Frontal cortex (tissue), 4 donors: Measurements from ENCODE around the gene EIPR1. TPM values are rescaled to one million over a fixed set of nuclear protein-coding genes. Genes with fewer than 3 reads are reported as not detected.
"Not testable (repeated sequence)": the region's sequence is repeated elsewhere in the genome, so short reads cannot be mapped to it uniquely, and the experiment has no call there.

Source experiments
- DNase-seq, 2 donors: peaks; one replicate each; pipeline ENCODE4 v3.0.0; 2012; ENCODE audit warnings: low spot score in 2 of 2
- FAIRE-seq: peaks from 2 replicates; lab custom pipeline; 2012; peaks lifted over from hg19 to GRCh38; lab: Jason Lieb, UNC
- total RNA-seq: library from RNA; depleted of rRNA; stranded (reverse); fragments of >200 nt; gene quantifications from one replicate; pipeline ENCODE4 v1.2.3, GENCODE V29; 2014
- donor health status: control.
- donor health status: control.
- donor health status: control.

EIPR1 gene
- total RNA-seq, 1 donor from 2014 or later: 40.8 TPM

DNA sequence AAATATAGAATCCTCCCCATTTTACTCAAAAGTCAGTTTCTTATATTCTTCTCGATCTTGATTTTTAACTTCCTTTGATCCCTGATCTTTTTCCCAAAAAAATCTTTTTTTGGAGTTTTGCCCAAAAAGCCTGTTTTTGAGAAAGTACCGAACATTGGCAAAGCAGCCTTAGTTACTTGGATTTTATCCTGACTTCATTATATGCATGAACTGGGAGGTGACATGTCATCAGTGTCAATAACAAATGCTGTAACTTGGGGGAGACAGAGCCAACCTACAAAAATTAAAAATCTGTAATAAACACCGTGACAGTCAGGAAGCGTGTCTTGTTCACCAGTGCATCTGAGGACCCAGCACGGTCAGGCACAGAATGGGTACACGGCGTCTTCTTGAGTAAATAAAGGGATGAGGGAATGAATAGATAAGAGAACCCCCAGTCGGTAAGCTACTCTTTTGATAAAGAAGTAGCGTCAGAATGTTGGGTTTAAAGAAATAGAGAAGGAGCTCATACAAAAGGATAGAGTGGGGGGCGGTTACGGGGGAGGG, 26.8 kb upstream of the EIPR1 start:
- FAIRE-seq (no peak), DNase-seq (no peak)

DNA sequence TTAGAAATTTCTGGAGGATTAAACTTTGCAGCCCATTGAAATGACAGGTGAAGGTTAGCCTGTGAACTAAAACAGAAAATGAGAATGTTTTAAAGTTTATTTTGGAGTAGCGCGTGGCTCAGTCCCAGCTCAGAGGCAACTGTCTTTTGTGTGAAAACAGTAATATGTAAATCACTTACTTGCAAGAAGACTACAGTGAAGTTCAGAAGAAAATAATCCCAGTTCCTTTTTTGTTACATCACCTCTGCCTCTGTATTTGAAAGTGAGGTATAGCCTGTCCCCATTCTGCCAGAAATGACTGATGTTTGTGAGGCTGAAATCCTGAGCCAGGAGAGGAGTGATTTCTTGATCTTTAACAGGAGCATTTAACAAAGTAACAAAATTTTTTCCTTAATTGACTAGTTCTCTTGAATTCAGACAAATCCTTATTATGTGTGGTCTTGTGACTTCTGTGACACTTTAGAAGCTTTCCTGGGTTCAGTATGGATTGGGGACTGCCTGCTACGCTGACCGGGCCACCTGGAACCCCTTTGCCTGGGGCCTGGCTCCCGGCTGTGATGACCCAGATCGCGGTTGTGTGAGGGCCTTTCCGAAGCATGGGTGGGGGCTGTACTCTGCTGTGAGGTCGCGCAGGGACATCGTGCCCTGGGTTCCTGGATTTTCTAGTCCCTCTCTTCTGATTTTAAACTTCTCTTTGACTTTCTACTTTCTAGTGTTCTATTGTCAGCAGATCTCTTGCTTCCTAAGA, 26.1 kb upstream of the EIPR1 start:
- DNase-seq (no peak), FAIRE-seq (no peak)

DNA sequence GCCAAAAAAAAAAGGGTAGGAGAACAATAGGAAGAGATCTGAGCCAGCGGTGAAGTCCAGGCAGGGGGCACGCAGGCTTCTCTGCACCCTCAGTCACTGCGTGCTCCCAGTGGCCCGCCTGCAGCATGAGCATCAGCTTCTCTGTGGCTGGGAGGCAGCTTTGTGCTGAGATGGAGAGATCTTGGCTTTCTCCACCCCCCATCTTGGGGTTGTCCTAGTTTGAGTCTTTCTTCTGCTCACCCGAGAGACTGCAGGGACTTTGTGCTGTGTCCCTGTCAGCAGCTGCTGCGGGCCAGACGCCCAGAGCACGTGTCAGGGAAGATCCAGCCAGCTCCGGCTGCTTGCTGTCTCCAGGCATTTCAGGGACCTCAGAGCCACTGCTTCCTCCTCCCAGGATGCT, 22.2 kb upstream of the EIPR1 start:
- DNase-seq (peak; percentile 70), FAIRE-seq (no peak)

DNA sequence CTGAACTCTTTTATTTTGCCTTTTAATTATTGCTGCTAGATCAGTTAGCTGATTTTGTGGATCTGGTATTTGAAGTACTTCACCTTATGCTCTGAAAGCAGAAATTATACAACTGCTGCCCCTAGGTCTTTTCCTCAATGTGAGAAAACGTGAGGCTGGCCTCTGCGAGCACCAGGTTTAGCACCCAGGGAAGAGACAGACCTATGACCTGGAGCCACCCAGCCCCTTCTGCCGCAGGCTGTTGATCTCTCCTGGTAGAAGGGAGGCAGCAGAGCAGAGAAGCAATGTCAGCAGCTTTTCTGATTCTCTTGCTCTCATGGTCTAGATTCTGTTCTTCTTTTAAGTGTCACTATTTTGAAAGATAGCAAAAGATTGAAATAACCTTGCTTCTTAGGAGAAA, 21.8 kb upstream of the EIPR1 start:
- DNase-seq (no peak), FAIRE-seq (no peak)

DNA sequence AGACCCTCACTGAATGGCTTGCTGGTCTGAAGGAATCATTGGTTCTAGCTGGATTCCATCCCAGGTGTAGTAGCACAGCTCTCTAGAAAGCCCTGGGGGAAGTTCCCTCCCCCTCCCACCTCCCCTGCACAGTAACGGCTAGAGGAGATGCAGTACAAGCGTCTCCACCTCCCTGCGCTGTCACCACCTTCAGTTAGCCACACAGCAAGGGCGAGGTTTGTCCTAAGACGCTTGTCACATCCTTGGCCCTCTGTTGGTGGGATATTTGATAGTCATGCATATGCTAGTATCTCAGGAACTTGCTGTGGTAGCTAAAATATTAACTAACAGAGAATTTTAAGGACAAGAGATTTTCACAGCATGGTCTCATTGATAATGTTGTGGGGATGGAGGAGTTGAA, 21.2 kb upstream of the EIPR1 start:
- FAIRE-seq (no peak), DNase-seq (no peak)

DNA sequence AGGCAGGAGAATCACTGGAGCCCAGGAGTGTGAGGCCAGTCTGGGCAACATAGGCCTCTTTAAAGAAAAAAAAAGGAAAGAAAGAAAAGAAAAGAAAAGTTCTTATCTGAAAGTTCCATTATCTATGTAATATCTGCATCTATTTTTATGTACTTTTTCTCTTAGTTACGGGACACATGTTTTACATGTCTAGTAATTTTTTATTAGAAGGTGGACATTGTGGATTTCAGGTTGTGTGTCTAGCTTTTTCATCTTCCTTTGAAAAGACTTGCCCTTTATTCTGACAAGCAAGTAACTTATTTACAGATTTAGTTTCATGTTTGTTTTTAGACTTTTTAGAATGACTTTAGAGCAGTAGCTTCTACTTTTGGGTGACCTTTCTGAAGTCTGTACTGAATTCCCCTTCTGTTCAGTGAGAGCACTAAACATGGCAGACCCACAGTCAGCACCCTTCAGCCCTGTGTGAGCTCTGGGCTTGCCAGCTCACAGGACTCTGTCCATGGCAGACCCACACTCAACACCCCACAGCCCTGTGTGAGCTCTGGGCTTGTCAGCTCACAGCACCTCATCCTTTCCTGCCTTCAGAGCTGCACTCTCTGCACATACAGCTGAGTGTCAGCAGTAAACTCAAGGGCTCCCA, 19.4 kb upstream of the EIPR1 start:
- FAIRE-seq (no peak), DNase-seq (no peak)

DNA sequence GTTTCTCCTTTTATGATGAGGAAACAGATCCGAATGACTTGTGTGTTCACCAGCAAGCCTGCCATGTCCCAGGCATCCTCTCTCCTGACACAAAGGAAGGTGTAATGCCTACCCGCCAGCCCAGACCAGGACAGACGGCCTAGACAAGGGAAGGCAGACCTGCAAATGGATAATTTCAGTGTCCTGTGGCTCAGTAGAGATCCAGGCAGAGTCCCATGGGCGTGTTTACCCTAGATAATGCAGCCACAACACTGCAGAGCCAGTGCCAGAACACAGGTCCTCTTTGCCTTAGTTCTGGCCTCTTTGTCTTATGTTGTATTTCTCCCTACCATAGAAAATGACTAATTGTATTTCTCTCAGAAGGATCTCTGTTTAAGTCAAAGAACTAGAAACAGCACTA, 14.6 kb upstream of the EIPR1 start:
- no peak for FAIRE-seq
- no peak for DNase-seq

DNA sequence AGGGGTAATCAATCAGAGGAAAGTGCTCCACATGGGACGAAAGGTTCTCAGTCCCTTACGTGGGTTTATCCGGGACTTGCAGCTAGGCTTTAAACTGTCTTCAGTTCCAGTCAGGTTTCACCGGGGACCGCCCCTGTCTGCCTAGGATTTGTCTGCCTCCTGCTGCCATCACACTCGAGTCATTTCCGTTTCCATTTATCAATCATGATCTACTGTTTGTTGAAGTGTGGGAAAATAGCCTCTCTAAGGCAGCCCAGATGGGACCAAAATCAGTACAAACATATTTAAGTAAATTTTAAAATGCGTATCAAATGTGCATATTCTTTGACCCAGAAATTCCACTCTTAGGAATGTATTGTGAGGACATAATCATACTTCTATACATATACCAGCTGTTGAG, 12.4 kb upstream of the EIPR1 start:
- no peak for FAIRE-seq
- DNase-seq: no peak

DNA sequence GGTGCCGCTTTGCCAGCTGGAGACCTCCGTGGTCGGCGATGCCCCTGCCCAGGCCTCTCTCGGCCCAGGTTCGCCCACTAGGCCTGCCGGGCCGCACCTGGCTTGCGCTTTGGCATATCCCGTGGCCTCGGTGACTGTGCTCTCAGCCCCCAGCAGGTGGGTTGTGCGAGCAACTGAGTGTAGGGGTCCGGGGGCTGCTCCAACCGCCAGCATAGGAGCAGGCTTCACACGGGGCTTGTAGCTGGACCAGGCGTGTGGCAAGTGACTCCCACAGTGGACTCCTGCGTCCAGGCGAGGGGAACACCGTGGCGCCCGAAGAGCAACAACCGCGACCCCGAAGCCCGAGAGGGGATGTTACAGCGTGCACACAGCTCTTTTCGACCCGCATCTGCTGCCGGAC, 11.6 kb upstream of the EIPR1 start:
- FAIRE-seq (no peak), DNase-seq (no peak)

DNA sequence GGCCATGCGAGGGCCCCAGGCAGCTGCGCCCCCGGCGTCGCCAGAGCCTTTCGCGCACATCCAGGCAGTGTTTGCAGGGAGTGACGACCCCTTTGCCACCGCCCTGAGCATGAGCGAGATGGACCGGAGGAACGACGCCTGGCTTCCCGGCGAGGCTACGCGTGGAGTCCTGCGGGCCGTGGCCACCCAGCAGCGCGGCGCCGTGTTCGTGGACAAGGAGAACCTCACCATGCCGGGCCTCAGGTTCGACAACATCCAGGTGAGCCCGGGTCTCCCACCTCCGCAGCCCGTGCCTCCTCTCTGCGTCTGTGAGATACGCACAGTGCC, 10.8 kb upstream of the EIPR1 start:
- DNase-seq: no peak
- FAIRE-seq: no peak

DNA sequence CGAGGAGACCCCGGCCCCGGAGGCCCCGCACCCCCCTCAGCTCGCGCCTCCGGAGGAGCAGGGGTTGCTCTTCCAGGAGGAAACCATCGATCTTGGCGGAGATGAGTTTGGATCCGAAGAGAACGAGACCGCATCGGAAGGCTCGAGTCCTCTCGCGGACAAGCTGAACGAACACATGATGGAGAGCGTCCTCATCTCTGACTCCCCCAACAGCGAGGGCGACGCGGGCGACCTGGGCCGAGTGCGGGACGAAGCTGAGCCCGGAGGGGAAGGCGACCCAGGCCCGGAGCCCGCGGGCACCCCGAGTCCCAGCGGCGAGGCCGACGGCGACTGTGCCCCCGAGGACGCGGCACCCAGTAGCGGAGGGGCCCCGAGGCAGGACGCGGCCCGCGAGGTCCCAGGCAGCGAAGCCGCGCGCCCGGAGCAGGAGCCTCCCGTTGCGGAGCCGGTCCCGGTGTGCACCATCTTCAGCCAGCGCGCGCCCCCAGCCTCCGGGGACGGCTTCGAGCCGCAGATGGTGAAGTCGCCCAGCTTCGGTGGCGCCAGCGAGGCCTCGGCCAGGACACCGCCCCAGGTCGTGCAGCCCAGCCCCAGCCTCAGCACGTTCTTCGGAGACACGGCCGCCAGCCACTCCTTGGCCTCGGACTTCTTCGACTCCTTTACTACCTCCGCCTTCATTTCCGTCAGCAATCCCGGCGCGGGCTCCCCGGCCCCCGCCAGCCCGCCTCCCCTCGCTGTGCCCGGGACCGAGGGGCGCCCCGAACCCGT, 10.2 kb upstream of the EIPR1 start:
- no peak for FAIRE-seq
- no peak for DNase-seq

DNA sequence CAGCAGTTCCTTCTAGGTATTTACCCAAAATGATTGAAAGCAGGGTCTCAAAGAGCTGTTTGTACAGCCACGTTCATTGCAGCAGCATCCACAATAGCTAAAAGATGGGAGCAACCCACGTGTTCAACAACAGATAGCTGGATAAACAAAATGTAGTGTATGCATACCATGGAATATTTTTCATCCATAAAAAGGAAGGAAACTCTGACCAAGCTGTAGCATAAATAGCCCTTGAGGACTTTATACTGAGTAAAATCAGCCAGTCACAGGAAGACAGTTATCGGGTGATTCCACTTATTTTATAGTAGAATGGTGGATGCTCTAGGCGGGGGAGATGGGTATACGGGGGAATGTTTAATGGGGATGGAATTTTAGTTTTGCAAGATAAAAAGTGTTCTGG, 9.4 kb upstream of the EIPR1 start:
- FAIRE-seq: no peak
- DNase-seq: no peak

DNA sequence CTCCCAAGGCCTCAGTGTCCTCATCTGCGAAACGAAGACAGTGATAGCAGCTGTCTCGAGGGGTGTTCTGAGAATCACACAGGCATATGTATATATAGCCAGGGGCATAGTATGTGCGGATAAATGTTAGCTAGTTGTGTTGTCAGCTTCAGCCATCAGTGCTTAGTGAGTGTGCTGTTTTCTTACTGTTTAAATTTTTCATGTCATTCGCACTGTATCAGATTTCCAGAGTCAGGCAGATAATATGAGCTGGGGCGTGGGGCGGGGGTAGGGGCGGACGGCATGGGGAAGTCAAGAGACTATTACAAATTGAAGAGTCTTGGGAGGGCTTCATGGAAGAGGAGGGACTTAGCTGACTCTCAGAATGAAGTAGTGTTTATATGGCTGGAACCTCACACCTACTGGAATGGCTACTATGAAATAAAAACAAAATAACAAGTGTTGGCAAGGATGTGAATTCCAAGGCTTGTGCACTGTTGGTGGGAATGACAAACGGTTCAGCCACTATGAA, 8.9 kb upstream of the EIPR1 start:
- FAIRE-seq (no peak), DNase-seq (no peak)

DNA sequence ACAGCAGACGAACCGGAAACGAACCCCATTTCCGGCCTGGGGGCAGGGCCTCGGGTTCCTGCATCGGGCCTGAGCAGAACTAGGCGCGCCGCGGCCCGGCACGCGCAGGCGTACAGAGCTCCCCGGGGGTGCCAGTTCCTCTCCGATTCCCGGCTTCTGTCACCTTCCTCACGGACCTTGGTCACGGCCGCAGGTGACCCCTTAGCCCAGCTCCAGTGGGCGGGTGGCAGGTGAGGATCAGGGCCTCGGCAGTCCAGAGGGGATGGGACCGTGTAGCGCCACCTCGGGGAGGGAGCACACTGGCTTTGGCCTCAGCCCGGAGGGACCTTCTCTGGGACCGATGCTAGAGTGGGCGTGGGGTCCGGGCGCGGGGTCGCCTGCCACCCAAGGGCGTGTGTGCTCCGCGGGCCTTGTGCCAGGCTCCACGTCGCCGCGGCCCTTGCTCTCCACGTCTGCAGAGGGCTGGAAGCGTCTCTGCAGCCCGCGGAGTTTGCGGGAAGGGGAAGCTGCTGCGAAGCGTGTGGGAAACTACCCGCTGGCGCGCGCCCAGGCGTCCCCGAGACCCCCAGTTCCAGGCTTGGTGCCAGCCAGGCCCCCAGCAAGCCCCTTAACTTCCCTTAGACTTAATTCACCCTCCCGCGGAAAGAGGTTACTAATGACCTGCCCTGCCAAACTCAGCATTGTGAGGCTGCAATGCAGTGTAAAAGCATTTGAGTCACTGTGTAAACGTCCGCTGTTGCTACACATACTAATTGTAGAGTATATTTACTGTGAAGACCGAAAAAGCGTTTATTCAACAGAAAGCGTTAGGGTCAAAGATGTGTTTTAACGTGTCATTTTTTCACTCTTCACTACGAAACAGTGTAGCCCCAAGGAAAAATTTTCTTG, 2.3 kb upstream of the EIPR1 start, which contains the start of gene TRAPPC12:
Gene TRAPPC12, plus strand, starts transcription at position 48 of the 888 bp plus-strand sequence. CDS start 7,930 bp downstream, outside the sequence.
- FAIRE-seq: no peak

DNA sequence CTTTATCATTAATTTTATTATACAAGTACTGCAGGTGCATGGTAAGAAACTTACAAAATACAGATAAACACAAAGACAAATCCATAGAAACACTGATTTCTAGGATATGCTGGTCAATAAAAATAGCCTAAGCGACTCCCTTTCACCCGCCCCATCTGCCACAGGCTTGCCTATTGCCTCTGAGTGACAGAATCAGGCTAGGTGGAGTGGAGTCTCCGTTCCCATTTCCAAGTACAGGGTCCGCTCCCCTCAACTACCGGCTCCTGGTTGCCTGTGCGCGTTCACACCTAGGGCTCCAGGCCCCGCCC, 1.7 kb upstream of the EIPR1 start:
- DNase-seq: no peak
- no peak for FAIRE-seq

More for the DNA sequence above, 2.3 kb upstream of the EIPR1 start, which contains the start of gene TRAPPC12:
- peak; percentile 80 to 81 for DNase-seq

DNA sequence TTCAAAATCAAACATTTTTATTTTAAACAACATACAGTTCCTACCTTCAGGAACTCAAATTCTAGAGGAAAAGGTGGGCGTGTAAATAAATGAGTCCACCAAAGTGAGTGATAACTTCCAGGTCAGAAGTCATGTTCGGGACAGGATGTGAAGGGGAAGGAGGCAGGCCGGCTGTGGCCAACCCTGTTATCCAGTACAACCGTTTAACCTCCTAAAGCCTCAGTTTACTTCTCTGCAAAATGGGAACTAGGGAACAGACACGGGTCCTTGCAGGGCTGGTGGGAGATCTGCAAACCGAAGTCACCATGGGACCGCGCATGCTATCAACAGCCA, 373 bp downstream of the EIPR1 start:
- DNase-seq (no peak), FAIRE-seq (no peak)

DNA sequence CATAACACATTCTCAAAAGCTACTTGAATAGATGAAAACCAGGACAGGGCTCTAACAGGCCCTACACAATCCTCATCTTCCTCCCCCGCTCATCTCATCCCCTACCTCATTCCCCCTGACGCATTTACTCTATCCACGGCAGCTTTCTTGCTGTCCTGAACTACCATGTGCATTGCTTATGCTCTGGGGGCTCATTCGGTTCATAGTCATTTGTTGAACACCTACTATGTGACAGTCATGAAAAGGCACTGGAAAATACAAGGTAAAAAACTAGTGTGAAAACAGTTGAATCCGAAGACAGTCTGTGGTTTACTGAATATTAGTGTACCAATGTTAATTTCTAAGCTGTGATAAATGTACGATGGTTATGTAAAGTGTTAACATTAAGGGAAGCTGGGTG, 797 bp downstream of the EIPR1 start:
- no peak for DNase-seq
- no peak for FAIRE-seq

DNA sequence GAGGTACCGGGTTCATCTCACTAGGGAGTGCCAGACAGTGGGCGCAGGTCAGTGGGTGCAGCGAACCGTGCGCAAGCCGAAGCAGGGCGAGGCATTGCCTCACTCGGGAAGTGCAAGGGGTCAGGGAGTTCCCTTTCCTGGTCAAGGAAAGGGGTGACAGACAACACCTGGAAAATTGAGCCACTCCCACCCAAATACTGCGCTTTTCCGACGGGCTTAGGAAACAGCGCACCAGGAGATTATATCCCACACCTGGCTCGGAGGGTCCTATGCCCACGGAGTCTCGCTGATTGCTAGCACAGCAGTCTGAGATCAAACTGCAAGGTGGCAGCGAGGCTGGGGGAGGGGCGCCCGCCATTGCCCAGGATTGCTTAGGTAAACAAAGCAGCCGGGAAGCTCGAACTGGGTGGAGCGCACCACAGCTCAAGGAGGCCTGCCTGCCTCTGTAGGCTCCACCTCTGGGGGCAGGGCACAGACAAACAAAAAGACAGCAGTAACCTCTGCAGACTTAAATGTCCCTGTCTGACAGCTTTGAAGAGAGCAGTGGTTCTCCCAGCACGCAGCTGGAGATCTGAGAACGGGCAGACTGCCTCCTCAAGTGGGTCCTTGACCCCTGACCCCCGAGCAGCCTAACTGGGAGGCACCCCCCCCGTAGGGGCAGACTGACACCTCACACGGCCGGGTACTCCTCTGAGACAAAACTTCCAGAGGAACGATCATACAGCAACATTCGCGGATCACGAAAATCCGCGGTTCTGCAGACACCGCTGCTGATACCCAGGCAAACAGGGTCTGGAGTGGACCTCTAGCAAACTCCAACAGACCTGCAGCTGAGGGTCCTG, 8.1 kb downstream of the EIPR1 start:
- FAIRE-seq, DNase-seq: not testable (repeated sequence)

DNA sequence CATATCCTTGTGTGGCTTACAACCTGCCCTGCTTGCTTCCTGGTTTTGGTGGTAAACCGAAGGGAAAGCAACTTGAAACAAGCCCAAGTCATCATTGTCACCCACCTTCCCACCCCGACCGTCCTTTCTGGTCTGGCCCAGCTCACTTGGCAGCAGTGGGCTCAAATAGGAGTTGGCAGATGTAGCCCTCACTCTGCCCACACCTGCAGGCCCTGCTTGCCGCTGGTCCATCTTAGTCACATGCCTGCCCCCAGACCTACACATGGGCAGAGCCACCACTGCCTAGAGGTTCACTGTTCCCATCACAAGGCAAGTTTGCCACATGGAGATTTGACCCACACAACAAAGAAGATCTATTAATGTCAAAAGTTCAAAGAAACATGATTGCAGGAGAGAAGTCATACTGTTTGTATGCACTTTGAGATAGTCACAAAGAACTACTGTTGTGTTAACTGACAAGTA, 9.3 kb downstream of the EIPR1 start:
- no peak for DNase-seq
- no peak for FAIRE-seq
